K562 (cell line): Measurements from ENCODE around the gene BCAR1. TPM values are rescaled to one million over a fixed set of nuclear protein-coding genes. Genes with fewer than 3 reads are reported as not detected.

Experiments used
- CBX1 ChIP-seq: sonication (generic); IDR thresholded peaks from 2 replicates; pipeline ENCODE4 v1.6.1; 2016; ENCODE audit warnings: antibody characterized with exemption, low read depth, mild to moderate bottlenecking
- CCAR2 ChIP-seq: fragments of 200-400 bp; formaldehyde crosslinking; IDR thresholded peaks from 2 replicates; pipeline ENCODE4 v1.6.1; 2017; ENCODE audit warnings: mild to moderate bottlenecking, low read depth, low read length
- CCNT2 ChIP-seq: IDR thresholded peaks from 2 replicates; pipeline ENCODE4 v1.6.1; 2011; ENCODE audit warnings: borderline replicate concordance, low read depth, mild to moderate bottlenecking, moderate library complexity, mixed read lengths, low read length; ENCODE audit not compliant: insufficient read length; ENCODE audit errors: extremely low read depth
- GATAD2B ChIP-seq: fragments of 450-650 bp; IDR thresholded peaks from 2 replicates; pipeline ENCODE4 v1.6.1; 2017; ENCODE audit warnings: mild to moderate bottlenecking, borderline replicate concordance
- KAT2B ChIP-seq: IDR thresholded peaks from one replicate; pipeline ENCODE4 v1.6.1; 2012; ENCODE audit warnings: low read depth, mild to moderate bottlenecking, control low read depth, inconsistent platforms, low read length, moderate library complexity
- MXI1 ChIP-seq: IDR thresholded peaks from 2 replicates; pipeline ENCODE4 v1.6.1; 2011; ENCODE audit warnings: low read depth, mild to moderate bottlenecking, improper control_type of control experiment, low read length
- NCOA1 ChIP-seq: fragments of 450-650 bp; IDR thresholded peaks from 2 replicates; pipeline ENCODE4 v1.6.1; 2016; ENCODE audit warnings: low read depth
- SMAD4 ChIP-seq: fragments of 250-450 bp; sonication (Bioruptor Pico); conservative IDR thresholded peaks from 2 replicates; pipeline ENCODE4 v1.8.0; 2021; ENCODE audit warnings: inconsistent platforms, mild to moderate bottlenecking, moderate library complexity
- TFAM ChIP-seq: fragments of 250-450 bp; sonication (Bioruptor Pico); conservative IDR thresholded peaks from 2 replicates; pipeline ENCODE4 v1.5.0; 2021; ENCODE audit warnings: mild to moderate bottlenecking, moderate library complexity
- TOE1 ChIP-seq, 2 experiments: fragments of 450-650 bp in 1 of 2; sonication (generic) in 1 of 2; formaldehyde crosslinking in 1 of 2; IDR thresholded peaks; 2 replicates each; pipeline versions ENCODE4 v1.7.1 to v1.8.0; 2016 to 2022; ENCODE audit warnings: borderline replicate concordance in 2 of 2, mild to moderate bottlenecking in 2 of 2, antibody characterized with exemption in 1 of 2, inconsistent platforms in 1 of 2, low read depth in 1 of 2, missing genetic modification reagents in 1 of 2, moderate library complexity in 1 of 2
- ZNF197 ChIP-seq: fragments of 200-800 bp; sonication (Bioruptor generic); IDR thresholded peaks from 2 replicates; pipeline ENCODE4 v1.6.1; 2016; ENCODE audit warnings: low read depth, missing genetic modification characterization, missing compliant biosample characterization
- polyA plus RNA-seq, 8 experiments: library from polyadenylated mRNA; depleted of rRNA in 4 of 8; stranded (reverse) in 5 of 8; unstranded in 3 of 8; fragments of >200 nt; fragmentation: Nextera tagmentation in 2 of 8; fragmentation: Illumina TruSeq in 1 of 8; extraction: Ambion mirVana in 2 of 8; extraction: Trizol in 1 of 8; gene quantifications; 2 replicates each; pipeline versions ENCODE4 v1.2.1 to v1.2.3, GENCODE V29; 2011 to 2014; ENCODE audit warnings: inconsistent platforms in 1 of 8, missing spikeins in 1 of 8
- total RNA-seq, 7 experiments: library from RNA; depleted of rRNA in 6 of 7; stranded (reverse); fragments of >200 nt in 6 of 7; fragmentation: Illumina TruSeq in 2 of 7; extraction: Trizol in 2 of 7; gene quantifications; 2 replicates each; pipeline versions ENCODE4 v1.2.1 to v1.2.3, GENCODE V29; 2011 to 2021; ENCODE audit warnings: low replicate concordance in 1 of 7
- TF ChIP-seq, protein P1 (sequence below): fragments of 200-800 bp; sonication (Bioruptor generic); IDR thresholded peaks from 2 replicates; pipeline ENCODE4 v1.6.1; 2016; ENCODE audit warnings: missing genetic modification characterization, missing compliant biosample characterization
- TF ChIP-seq, protein P2 (sequence below): fragments of 450-650 bp; conservative IDR thresholded peaks from 2 replicates; pipeline ENCODE4 v1.6.1; 2016; ENCODE audit warnings: missing genetic modification characterization, low read depth, mild to moderate bottlenecking, control low read depth, missing compliant biosample characterization
- TF ChIP-seq, protein P3 (sequence below): fragments of 250-450 bp; sonication (Bioruptor Pico); IDR thresholded peaks from 2 replicates; pipeline ENCODE4 v1.9.0; 2021; ENCODE audit warnings: mild to moderate bottlenecking
- TF ChIP-seq, protein P4 (sequence below), 2 experiments: fragments of 150-350 bp in 1 of 2; IDR thresholded peaks; 2 replicates each; pipeline ENCODE4 v1.6.1; 2012 to 2016; ENCODE audit warnings: low read depth in 2 of 2, low read length in 2 of 2, mild to moderate bottlenecking in 1 of 2, moderate library complexity in 1 of 2

The BCAR1 gene
- total and polyA plus RNA-seq, 9 of the 15 experiments (the other 6 are each of a cell fraction or from before 2014, with no cell fraction given): 0.10 to 26.3 (median 3.6) TPM

DNA sequence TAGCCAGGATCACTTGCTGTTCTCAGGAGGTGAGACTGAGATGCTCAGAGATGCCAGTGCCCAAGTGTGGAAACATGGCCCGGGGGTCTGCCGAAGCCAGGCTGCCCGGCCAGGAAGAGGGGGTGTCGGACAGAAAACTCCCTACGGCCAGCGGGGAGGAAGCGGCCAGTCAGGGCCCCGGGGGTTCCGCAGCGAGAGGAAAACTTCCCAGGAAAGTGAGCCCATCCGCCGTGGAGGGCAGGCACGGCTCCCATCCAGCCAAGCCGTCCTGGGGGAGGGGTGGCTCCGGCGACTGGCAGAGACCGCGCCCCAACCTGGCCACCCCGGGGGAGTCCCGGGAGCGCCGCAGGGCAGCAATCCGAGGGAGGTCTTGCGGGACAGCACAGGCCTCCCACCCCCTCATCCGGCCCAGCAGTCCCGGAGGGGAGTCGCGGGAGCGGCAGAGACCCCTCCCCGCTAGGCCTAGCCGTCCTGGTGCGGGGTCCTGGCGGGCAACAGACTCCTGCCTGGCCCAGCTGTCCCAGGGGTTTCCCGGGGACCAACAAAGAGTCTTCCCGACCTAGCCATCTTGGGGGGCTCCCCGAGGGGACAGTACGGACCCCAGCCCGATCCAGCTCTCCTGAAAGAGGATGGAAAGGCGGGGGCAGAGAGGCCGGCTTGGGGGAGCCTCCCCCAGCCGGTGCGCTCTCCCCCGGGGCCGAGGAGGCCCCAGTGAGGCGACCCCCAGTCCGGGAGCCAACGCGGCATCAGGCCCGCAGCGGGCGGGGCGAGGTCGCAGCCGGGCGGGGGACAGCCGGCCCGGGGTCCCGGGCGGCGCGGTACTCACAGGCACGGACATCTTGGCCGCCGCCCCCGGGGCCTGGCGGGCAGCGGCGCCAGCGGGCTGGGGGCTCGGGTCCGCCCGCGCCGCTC lies 13.8 kb upstream of the BCAR1 start (continued):
- TF ChIP-seq, protein P1, sequence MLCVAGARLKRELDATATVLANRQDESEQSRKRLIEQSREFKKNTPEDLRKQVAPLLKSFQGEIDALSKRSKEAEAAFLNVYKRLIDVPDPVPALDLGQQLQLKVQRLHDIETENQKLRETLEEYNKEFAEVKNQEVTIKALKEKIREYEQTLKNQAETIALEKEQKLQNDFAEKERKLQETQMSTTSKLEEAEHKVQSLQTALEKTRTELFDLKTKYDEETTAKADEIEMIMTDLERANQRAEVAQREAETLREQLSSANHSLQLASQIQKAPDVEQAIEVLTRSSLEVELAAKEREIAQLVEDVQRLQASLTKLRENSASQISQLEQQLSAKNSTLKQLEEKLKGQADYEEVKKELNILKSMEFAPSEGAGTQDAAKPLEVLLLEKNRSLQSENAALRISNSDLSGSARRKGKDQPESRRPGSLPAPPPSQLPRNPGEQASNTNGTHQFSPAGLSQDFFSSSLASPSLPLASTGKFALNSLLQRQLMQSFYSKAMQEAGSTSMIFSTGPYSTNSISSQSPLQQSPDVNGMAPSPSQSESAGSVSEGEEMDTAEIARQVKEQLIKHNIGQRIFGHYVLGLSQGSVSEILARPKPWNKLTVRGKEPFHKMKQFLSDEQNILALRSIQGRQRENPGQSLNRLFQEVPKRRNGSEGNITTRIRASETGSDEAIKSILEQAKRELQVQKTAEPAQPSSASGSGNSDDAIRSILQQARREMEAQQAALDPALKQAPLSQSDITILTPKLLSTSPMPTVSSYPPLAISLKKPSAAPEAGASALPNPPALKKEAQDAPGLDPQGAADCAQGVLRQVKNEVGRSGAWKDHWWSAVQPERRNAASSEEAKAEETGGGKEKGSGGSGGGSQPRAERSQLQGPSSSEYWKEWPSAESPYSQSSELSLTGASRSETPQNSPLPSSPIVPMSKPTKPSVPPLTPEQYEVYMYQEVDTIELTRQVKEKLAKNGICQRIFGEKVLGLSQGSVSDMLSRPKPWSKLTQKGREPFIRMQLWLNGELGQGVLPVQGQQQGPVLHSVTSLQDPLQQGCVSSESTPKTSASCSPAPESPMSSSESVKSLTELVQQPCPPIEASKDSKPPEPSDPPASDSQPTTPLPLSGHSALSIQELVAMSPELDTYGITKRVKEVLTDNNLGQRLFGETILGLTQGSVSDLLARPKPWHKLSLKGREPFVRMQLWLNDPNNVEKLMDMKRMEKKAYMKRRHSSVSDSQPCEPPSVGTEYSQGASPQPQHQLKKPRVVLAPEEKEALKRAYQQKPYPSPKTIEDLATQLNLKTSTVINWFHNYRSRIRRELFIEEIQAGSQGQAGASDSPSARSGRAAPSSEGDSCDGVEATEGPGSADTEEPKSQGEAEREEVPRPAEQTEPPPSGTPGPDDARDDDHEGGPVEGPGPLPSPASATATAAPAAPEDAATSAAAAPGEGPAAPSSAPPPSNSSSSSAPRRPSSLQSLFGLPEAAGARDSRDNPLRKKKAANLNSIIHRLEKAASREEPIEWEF (CRISPR knock-in tag): no peak
- TF ChIP-seq CBX1 (no peak), ZNF197 (no peak), NCOA1 (no peak), MXI1 (no peak), KAT2B (no peak), TFAM (no peak), CCNT2 (no peak), GATAD2B (peak; percentile 80; the same call in 1 of the 2 replicates), SMAD4 (CRISPR knock-in tag) (peak; percentile 44; the same call in 1 of the 2 replicates), TOE1 (IDR thresholded peaks at IDR 0.05; ENCODE audit: borderline replicate concordance) (no peak), TOE1 (CRISPR knock-in tag; IDR thresholded peaks at IDR 0.05; ENCODE audit: borderline replicate concordance, low read depth) (no peak), CCAR2 (no peak)
- TF ChIP-seq, protein P2, sequence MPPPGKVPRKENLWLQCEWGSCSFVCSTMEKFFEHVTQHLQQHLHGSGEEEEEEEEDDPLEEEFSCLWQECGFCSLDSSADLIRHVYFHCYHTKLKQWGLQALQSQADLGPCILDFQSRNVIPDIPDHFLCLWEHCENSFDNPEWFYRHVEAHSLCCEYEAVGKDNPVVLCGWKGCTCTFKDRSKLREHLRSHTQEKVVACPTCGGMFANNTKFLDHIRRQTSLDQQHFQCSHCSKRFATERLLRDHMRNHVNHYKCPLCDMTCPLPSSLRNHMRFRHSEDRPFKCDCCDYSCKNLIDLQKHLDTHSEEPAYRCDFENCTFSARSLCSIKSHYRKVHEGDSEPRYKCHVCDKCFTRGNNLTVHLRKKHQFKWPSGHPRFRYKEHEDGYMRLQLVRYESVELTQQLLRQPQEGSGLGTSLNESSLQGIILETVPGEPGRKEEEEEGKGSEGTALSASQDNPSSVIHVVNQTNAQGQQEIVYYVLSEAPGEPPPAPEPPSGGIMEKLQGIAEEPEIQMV (tag): no peak
- TF ChIP-seq, protein P3, sequence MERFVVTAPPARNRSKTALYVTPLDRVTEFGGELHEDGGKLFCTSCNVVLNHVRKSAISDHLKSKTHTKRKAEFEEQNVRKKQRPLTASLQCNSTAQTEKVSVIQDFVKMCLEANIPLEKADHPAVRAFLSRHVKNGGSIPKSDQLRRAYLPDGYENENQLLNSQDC (CRISPR knock-in tag): no peak
- TF ChIP-seq, protein P4, sequence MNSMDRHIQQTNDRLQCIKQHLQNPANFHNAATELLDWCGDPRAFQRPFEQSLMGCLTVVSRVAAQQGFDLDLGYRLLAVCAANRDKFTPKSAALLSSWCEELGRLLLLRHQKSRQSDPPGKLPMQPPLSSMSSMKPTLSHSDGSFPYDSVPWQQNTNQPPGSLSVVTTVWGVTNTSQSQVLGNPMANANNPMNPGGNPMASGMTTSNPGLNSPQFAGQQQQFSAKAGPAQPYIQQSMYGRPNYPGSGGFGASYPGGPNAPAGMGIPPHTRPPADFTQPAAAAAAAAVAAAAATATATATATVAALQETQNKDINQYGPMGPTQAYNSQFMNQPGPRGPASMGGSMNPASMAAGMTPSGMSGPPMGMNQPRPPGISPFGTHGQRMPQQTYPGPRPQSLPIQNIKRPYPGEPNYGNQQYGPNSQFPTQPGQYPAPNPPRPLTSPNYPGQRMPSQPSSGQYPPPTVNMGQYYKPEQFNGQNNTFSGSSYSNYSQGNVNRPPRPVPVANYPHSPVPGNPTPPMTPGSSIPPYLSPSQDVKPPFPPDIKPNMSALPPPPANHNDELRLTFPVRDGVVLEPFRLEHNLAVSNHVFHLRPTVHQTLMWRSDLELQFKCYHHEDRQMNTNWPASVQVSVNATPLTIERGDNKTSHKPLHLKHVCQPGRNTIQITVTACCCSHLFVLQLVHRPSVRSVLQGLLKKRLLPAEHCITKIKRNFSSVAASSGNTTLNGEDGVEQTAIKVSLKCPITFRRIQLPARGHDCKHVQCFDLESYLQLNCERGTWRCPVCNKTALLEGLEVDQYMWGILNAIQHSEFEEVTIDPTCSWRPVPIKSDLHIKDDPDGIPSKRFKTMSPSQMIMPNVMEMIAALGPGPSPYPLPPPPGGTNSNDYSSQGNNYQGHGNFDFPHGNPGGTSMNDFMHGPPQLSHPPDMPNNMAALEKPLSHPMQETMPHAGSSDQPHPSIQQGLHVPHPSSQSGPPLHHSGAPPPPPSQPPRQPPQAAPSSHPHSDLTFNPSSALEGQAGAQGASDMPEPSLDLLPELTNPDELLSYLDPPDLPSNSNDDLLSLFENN (IDR thresholded peaks at IDR 0.05; ENCODE audit: low read depth in 2 of 2, low read length in 2 of 2): no peak
